ENCODE results near the gene RBM23. TPM values are rescaled to one million over a fixed set of nuclear protein-coding genes. Genes with fewer than 3 reads are reported as not detected.

Gene RBM23
- total and polyA plus RNA-seq, 9 of the 15 experiments (the other 6 are each of a cell fraction or from before 2014, with no cell fraction given), result 46.0 to 102 (median 58.5) TPM

DNA sequence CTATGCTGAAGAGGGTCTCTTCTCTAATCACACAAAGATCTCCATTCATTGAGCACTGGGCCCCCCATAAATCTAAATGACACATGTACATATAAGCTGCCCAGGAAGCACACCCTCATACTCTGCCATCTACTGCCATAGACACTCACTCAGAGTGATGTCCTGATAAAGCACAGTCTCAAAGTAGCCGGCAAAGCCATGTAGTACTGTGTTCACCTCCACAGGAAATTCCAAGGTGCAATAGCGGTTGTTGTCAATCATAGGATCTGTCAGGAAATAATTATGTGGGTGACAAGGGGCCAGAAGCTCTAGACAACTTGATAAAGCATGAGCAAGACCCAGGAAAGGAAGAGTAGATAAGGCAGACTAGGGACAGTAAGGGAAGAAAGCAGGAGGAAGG is 3.3 kb upstream of the RBM23 start (continued):
- TF ChIP-seq, protein P1, sequence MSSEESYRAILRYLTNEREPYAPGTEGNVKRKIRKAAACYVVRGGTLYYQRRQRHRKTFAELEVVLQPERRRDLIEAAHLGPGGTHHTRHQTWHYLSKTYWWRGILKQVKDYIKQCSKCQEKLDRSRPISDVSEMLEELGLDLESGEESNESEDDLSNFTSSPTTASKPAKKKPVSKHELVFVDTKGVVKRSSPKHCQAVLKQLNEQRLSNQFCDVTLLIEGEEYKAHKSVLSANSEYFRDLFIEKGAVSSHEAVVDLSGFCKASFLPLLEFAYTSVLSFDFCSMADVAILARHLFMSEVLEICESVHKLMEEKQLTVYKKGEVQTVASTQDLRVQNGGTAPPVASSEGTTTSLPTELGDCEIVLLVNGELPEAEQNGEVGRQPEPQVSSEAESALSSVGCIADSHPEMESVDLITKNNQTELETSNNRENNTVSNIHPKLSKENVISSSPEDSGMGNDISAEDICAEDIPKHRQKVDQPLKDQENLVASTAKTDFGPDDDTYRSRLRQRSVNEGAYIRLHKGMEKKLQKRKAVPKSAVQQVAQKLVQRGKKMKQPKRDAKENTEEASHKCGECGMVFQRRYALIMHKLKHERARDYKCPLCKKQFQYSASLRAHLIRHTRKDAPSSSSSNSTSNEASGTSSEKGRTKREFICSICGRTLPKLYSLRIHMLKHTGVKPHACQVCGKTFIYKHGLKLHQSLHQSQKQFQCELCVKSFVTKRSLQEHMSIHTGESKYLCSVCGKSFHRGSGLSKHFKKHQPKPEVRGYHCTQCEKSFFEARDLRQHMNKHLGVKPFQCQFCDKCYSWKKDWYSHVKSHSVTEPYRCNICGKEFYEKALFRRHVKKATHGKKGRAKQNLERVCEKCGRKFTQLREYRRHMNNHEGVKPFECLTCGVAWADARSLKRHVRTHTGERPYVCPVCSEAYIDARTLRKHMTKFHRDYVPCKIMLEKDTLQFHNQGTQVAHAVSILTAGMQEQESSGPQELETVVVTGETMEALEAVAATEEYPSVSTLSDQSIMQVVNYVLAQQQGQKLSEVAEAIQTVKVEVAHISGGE (CRISPR knock-in tag; IDR thresholded peaks at IDR 0.05), result peak in 1 of 3 experiments; percentile 23; a peak in 1 of 6 replicates
- TF ChIP-seq, protein P2, sequence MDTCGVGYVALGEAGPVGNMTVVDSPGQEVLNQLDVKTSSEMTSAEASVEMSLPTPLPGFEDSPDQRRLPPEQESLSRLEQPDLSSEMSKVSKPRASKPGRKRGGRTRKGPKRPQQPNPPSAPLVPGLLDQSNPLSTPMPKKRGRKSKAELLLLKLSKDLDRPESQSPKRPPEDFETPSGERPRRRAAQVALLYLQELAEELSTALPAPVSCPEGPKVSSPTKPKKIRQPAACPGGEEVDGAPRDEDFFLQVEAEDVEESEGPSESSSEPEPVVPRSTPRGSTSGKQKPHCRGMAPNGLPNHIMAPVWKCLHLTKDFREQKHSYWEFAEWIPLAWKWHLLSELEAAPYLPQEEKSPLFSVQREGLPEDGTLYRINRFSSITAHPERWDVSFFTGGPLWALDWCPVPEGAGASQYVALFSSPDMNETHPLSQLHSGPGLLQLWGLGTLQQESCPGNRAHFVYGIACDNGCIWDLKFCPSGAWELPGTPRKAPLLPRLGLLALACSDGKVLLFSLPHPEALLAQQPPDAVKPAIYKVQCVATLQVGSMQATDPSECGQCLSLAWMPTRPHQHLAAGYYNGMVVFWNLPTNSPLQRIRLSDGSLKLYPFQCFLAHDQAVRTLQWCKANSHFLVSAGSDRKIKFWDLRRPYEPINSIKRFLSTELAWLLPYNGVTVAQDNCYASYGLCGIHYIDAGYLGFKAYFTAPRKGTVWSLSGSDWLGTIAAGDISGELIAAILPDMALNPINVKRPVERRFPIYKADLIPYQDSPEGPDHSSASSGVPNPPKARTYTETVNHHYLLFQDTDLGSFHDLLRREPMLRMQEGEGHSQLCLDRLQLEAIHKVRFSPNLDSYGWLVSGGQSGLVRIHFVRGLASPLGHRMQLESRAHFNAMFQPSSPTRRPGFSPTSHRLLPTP (IDR thresholded peaks at IDR 0.05; ENCODE audit: borderline replicate concordance, extremely low read depth, insufficient read length), result no peak
- no peak for TF ChIP-seq BDP1 (IDR thresholded peaks at IDR 0.05; ENCODE audit: insufficient read depth, insufficient read length)
- 0 out of 2 replicates have a peak, but pooled peaks have one; percentile 49 for TF ChIP-seq OTX1 (CRISPR knock-in tag; IDR thresholded peaks at IDR 0.05)
- TF ChIP-seq NCOA1 (IDR thresholded peaks at IDR 0.05; ENCODE audit: low read depth), result no peak
- no peak for TF ChIP-seq HNRNPK (IDR thresholded peaks at IDR 0.05; ENCODE audit: low read depth, low read length, poor library complexity, severe bottlenecking)
- TF ChIP-seq, protein P3, sequence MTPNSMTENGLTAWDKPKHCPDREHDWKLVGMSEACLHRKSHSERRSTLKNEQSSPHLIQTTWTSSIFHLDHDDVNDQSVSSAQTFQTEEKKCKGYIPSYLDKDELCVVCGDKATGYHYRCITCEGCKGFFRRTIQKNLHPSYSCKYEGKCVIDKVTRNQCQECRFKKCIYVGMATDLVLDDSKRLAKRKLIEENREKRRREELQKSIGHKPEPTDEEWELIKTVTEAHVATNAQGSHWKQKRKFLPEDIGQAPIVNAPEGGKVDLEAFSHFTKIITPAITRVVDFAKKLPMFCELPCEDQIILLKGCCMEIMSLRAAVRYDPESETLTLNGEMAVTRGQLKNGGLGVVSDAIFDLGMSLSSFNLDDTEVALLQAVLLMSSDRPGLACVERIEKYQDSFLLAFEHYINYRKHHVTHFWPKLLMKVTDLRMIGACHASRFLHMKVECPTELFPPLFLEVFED (CRISPR knock-in tag; conservative IDR thresholded peaks at IDR 0.05), result 0 out of 2 replicates have a peak, but pooled peaks have one; percentile 19
- no peak for TF ChIP-seq ZNF354B (CRISPR knock-in tag; IDR thresholded peaks at IDR 0.05)
- no peak for TF ChIP-seq ZNF140 (CRISPR knock-in tag; IDR thresholded peaks at IDR 0.05)
- 0 out of 2 replicates have a peak, but pooled peaks have one; percentile 9 for TF ChIP-seq ARID1B (IDR thresholded peaks at IDR 0.05)
- TF ChIP-seq, protein P4, sequence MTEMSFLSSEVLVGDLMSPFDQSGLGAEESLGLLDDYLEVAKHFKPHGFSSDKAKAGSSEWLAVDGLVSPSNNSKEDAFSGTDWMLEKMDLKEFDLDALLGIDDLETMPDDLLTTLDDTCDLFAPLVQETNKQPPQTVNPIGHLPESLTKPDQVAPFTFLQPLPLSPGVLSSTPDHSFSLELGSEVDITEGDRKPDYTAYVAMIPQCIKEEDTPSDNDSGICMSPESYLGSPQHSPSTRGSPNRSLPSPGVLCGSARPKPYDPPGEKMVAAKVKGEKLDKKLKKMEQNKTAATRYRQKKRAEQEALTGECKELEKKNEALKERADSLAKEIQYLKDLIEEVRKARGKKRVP (CRISPR knock-in tag; IDR thresholded peaks at IDR 0.05), result no peak
- no peak for TF ChIP-seq U2AF1 (optimal IDR thresholded peaks at IDR 0.05; ENCODE audit: low read depth, low read length)
- TF ChIP-seq, protein P5, sequence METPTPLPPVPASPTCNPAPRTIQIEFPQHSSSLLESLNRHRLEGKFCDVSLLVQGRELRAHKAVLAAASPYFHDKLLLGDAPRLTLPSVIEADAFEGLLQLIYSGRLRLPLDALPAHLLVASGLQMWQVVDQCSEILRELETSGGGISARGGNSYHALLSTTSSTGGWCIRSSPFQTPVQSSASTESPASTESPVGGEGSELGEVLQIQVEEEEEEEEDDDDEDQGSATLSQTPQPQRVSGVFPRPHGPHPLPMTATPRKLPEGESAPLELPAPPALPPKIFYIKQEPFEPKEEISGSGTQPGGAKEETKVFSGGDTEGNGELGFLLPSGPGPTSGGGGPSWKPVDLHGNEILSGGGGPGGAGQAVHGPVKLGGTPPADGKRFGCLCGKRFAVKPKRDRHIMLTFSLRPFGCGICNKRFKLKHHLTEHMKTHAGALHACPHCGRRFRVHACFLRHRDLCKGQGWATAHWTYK (CRISPR knock-in tag; IDR thresholded peaks at IDR 0.05), result no peak
- TF ChIP-seq, protein P6, sequence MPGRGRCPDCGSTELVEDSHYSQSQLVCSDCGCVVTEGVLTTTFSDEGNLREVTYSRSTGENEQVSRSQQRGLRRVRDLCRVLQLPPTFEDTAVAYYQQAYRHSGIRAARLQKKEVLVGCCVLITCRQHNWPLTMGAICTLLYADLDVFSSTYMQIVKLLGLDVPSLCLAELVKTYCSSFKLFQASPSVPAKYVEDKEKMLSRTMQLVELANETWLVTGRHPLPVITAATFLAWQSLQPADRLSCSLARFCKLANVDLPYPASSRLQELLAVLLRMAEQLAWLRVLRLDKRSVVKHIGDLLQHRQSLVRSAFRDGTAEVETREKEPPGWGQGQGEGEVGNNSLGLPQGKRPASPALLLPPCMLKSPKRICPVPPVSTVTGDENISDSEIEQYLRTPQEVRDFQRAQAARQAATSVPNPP (IDR thresholded peaks at IDR 0.05; ENCODE audit: borderline replicate concordance, insufficient read depth, insufficient read length), result no peak
- TF ChIP-seq MEF2D (tag; conservative IDR thresholded peaks at IDR 0.05; ENCODE audit: low read depth), result no peak
- no peak for TF ChIP-seq BACH1 (tag; IDR thresholded peaks at IDR 0.05)
- no peak for TF ChIP-seq ZNF583 (CRISPR knock-in tag; IDR thresholded peaks at IDR 0.05)

Data from K562 (cell line).